ENCODE measurements around the gene BACE2.

- no peak for TF ChIP-seq CTCF (conservative IDR thresholded peaks at IDR 0.05 in 1 of 2, IDR thresholded peaks at IDR 0.05 in 1 of 2; ENCODE audit: extremely low read depth in 1 of 2, insufficient read depth in 1 of 2, low read depth in 1 of 2, low read length in 2 of 2)
- TF ChIP-seq EZH2 (IDR thresholded peaks at IDR 0.05; ENCODE audit: borderline replicate concordance, low read length): no peak
Measured at GRCh38 chr21:41243107-41243506, 75.1 kb downstream of the BACE2 start.

All from mammary epithelial cell (primary cell).